RPMI8226 (cell line): ENCODE data around the gene CEBPG.

Source experiments
- DNase-seq: peaks from one replicate; pipeline ENCODE4 v3.0.0-alpha.2; 2015

CEBPG gene

GRCh38 chr19:33396701-33397535 lies 23.4 kb downstream of the CEBPG start:
- DNase-seq = no peak

DNA sequence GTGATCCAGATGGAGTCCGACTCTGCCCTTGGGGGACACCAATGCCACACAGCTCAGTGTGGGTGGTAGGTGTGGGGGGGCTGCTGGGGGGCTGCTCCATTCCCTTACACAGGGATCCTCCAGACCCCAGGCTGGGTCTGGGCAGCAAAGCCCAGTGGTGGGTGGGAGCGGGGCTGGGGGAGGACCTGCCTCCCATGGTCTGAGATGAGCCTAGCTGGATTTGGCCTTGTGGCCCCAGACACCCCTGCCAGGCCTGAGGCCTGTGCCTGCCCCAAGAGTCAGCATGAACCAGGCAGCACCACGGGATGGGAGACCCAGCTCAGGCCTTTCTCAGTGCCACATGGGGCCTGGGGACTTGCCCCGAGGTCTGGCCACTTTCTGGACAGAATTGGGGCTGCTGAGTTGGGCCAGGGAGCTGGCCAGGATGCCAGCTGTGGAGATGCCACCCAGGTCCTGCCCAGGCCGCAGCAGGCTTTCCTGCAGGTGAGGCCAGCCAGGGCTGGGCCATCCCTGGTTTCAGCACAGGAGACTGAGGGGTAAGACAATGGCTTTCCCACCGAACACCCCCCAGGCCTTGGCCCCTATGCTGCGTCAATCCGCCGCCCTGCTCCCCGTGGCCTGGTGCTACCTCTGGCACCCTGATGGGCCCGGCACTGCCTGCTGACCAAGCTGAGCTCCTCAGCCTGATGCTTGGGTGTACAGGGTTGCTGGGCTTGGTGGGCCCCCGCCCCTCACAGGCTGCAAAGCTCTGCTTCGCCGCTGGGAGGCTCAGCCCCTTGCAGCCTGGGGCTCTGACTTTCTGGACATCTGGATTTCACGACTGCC lies 24.2 kb downstream of the CEBPG start:
- DNase-seq = peak; percentile 17

- no peak for DNase-seq
These were observed 25.0 kb downstream of the CEBPG start for GRCh38 chr19:33398361-33399060.

GRCh38 chr19:33399081-33399744 lies 25.7 kb downstream of the CEBPG start:
- no peak for DNase-seq

- no peak for DNase-seq
These were observed 26.5 kb downstream of the CEBPG start for GRCh38 chr19:33399745-33400681.

GRCh38 chr19:33400856-33401682 lies 27.6 kb downstream of the CEBPG start:
- no peak for DNase-seq

- DNase-seq = no peak
These were observed 28.3 kb downstream of the CEBPG start for GRCh38 chr19:33401683-33402420.

GRCh38 chr19:33402421-33403220 lies 29.1 kb downstream of the CEBPG start:
- no peak for DNase-seq

DNA sequence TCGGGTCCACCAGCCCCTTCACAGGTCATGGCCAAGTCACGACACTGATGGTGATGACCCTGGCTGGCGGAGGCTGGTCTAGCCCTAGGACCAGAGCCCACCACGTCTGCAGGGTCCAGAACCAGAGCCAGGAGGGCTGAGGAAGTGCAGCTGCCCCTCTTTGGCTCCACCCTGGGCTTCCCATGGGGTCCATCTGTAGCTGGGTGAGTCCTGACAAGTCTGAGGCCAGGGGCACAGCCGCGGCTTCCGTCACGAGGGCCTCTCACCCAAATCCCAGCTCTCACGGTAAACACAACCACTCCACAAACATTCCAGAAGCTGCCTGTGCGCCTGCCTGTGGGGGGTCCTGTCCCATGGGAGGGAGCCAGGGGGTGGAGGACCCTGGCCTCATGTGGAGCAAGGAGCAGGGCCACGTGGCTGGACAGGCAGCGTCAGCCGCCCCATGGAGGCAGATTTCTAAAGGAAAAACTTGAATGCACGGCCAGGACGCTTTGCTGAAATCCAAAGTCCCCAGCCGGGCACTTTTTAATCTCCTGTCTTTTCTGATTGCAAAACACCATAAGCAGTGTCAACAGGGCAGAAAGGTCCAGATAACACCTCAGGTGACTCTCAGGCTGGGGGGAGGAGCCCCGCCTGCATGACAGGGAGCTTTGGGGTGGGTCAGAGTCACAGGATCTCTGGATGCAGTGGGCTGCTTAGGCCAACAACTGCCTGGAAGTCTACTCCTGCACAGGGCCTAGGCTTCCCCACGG lies 29.9 kb downstream of the CEBPG start:
- no peak for DNase-seq

- no peak for DNase-seq
These were observed 30.4 kb downstream of the CEBPG start for GRCh38 chr19:33403973-33404304.

DNA sequence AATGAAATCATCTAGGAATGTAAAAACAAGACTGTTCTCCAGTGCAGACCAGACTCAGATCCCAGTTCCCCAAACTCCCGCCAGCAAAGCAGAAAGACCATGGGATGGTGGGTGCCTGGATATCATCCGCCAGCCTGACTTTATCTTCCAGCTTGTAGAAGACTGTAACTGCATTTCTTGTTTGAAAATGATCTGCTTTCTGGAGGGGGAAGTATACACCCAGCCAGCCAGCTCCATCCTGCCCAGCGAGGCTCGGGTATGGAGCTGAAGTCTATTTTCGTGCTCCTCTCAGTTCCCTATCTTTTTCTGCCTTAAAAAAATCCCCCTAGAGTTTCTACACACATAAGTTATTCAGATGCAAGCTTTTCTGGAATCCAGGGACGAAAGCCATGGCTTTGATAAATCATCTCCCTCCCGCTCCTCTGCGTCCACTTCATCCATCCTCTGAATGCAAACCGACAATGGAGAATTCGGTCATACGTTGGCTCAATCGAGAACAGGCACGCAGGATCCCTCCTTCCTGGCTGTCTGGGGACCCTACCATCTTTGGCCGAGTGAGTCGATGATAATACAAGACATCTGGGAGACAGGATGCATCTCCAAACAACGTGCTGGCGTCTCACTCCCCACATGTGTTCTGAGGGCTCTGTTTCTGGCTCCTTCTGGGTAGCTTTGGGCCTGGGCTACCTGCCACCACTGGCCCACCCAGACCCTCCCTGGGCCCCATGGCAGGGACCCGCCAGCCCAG lies 31.2 kb downstream of the CEBPG start:
- no peak for DNase-seq

DNA sequence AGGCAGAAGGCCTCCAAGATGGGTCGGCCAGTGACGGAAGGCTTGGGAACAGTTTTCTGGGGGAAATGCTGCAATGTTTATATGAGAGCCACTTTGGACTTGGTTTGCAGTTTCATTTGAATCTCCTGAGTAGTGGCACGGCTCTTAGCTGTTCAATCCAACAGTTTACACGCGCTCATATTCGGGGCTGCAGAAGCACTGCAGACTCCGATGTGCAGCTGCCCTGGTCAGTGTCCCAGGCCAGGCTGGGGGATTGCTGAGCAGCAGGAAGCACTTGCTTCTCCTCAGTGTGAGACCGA lies 31.7 kb downstream of the CEBPG start:
- no peak for DNase-seq

- DNase-seq = no peak
These were observed 32.3 kb downstream of the CEBPG start for GRCh38 chr19:33405553-33406461.

- peak; percentile 46 for DNase-seq
These were observed 33.1 kb downstream of the CEBPG start for GRCh38 chr19:33406521-33407139.

GRCh38 chr19:33407140-33407551 lies 33.6 kb downstream of the CEBPG start:
- no peak for DNase-seq

GRCh38 chr19:33407716-33408115 lies 34.2 kb downstream of the CEBPG start:
- no peak for DNase-seq
